Mesenchymal stem cell (in vitro differentiated cells and primary cell): ENCODE data around the gene TNFRSF8.
A peak's percentile ranks its signal among the peaks of the same experiment; 100 is the strongest.
"Not testable (repeated sequence)": the region's sequence is repeated elsewhere in the genome, so short reads cannot be mapped to it uniquely, and the experiment has no call there.

Experiments
- DNase-seq: peaks from one replicate; pipeline ENCODE4 v3.0.0-alpha.2; 2013
- H2AFZ ChIP-seq: one replicate; pipeline ENCODE4 v1.6.1; 2013; ENCODE audit warnings: low read depth, mild to moderate bottlenecking, control low read depth, inconsistent platforms, low read length, moderate library complexity
- H2AK5ac ChIP-seq: 2 replicates; pipeline ENCODE4 v1.6.1; 2013; ENCODE audit warnings: low read length, moderate library complexity, mild to moderate bottlenecking, inconsistent platforms; ENCODE audit not compliant: severe bottlenecking
- H2BK120ac ChIP-seq: one replicate; pipeline ENCODE4 v1.6.1; 2013; ENCODE audit warnings: low read depth, mild to moderate bottlenecking, inconsistent platforms, low read length, moderate library complexity
- H2BK12ac ChIP-seq, 2 experiments: one replicate each; pipeline ENCODE4 v1.6.1; 2013; ENCODE audit warnings: inconsistent platforms in 2 of 2, low read length in 2 of 2, mild to moderate bottlenecking in 2 of 2, moderate library complexity in 2 of 2, control low read depth in 1 of 2
- H2BK15ac ChIP-seq: one replicate; pipeline ENCODE4 v1.6.1; 2013; ENCODE audit warnings: mild to moderate bottlenecking, low read depth, inconsistent platforms; ENCODE audit not compliant: poor library complexity, severe bottlenecking
- H2BK5ac ChIP-seq: 2 replicates; pipeline ENCODE4 v1.6.1; 2013; ENCODE audit warnings: low read depth, mild to moderate bottlenecking, low read length, control low read depth, inconsistent platforms; ENCODE audit not compliant: poor library complexity, severe bottlenecking
- H3K14ac ChIP-seq, 2 experiments: one replicate each; pipeline ENCODE4 v1.6.1; 2013; ENCODE audit warnings: inconsistent platforms in 2 of 2, low read length in 2 of 2, control low read depth in 1 of 2, mild to moderate bottlenecking in 1 of 2, moderate library complexity in 1 of 2
- H3K18ac ChIP-seq, 2 experiments: one replicate each; pipeline ENCODE4 v1.6.1; 2013; ENCODE audit warnings: inconsistent platforms in 2 of 2, low read length in 2 of 2, control low read depth in 1 of 2, low read depth in 1 of 2, mild to moderate bottlenecking in 1 of 2
- H3K23ac ChIP-seq, 2 experiments: one replicate each; pipeline ENCODE4 v1.6.1; 2013; ENCODE audit warnings: inconsistent platforms in 2 of 2, low read length in 2 of 2, mild to moderate bottlenecking in 2 of 2, moderate library complexity in 2 of 2, control low read depth in 1 of 2
- H3K27ac ChIP-seq: 2 replicates; pipeline ENCODE4 v1.5.1; 2013; ENCODE audit warnings: mild to moderate bottlenecking, moderate library complexity, low read length, control low read depth, inconsistent platforms; ENCODE audit not compliant: poor library complexity, severe bottlenecking
- H3K27me3 ChIP-seq, 2 experiments: 2 replicates each; pipeline versions ENCODE4 v1.6.1 to v1.7.0; 2013; ENCODE audit warnings: low read length in 2 of 2, mild to moderate bottlenecking in 2 of 2, moderate library complexity in 2 of 2, control low read depth in 1 of 2, inconsistent platforms in 1 of 2; ENCODE audit not compliant: control insufficient read depth in 1 of 2, insufficient read depth in 1 of 2
- H3K36me3 ChIP-seq, 2 experiments: 2 replicates each; pipeline versions ENCODE4 v1.6.1 to v1.7.0; 2013; ENCODE audit warnings: low read length in 2 of 2, control low read depth in 1 of 2, inconsistent platforms in 1 of 2, low read depth in 1 of 2, mild to moderate bottlenecking in 1 of 2; ENCODE audit not compliant: insufficient read depth in 2 of 2, control insufficient read depth in 1 of 2
- H3K4ac ChIP-seq, 2 experiments: one replicate each; pipeline ENCODE4 v1.6.1; 2013; ENCODE audit warnings: inconsistent platforms in 2 of 2, low read length in 2 of 2, mild to moderate bottlenecking in 2 of 2, moderate library complexity in 2 of 2, control low read depth in 1 of 2, low read depth in 1 of 2
- H3K4me1 ChIP-seq: 2 replicates; pipeline ENCODE4 v1.6.1; 2013; ENCODE audit warnings: low read depth, low read length, control low read depth; ENCODE audit not compliant: control insufficient read depth, insufficient read depth
- H3K4me2 ChIP-seq: 2 replicates; pipeline ENCODE4 v1.6.1; 2013; ENCODE audit warnings: low read length, mild to moderate bottlenecking, inconsistent platforms; ENCODE audit not compliant: poor library complexity, severe bottlenecking
- H3K4me3 ChIP-seq, 2 experiments: 2 replicates each; pipeline versions ENCODE4 v1.5.1 to v1.7.0; 2013; ENCODE audit warnings: low read length in 2 of 2, mild to moderate bottlenecking in 2 of 2, control low read depth in 1 of 2, low read depth in 1 of 2; ENCODE audit not compliant: insufficient read depth in 1 of 2
- H3K79me1 ChIP-seq: replicated peaks from 2 replicates; pipeline ENCODE4 v1.6.1; 2013; ENCODE audit warnings: mild to moderate bottlenecking, control low read depth, low read length, inconsistent platforms; ENCODE audit not compliant: poor library complexity, severe bottlenecking
- H3K9ac ChIP-seq: 2 replicates; pipeline ENCODE4 v1.7.0; 2013; ENCODE audit warnings: mild to moderate bottlenecking, low read length, moderate library complexity
- H3K9me3 ChIP-seq: 2 replicates; pipeline ENCODE4 v1.7.0; 2013; ENCODE audit warnings: mild to moderate bottlenecking, low read length; ENCODE audit not compliant: control insufficient read depth
- H4K8ac ChIP-seq: one replicate; pipeline ENCODE4 v1.6.1; 2013; ENCODE audit warnings: inconsistent platforms, mild to moderate bottlenecking, low read length, moderate library complexity
- H4K91ac ChIP-seq: one replicate; pipeline ENCODE4 v1.6.1; 2013; ENCODE audit warnings: mild to moderate bottlenecking, low read length, inconsistent platforms
- WGBS: methylation state at CpG from one replicate; pipeline ENCODE4 v1.1.7; 2013; ENCODE audit warnings: mixed read lengths; 5-methylcytosine and 5-hydroxymethylcytosine counted together

TNFRSF8 gene

DNA sequence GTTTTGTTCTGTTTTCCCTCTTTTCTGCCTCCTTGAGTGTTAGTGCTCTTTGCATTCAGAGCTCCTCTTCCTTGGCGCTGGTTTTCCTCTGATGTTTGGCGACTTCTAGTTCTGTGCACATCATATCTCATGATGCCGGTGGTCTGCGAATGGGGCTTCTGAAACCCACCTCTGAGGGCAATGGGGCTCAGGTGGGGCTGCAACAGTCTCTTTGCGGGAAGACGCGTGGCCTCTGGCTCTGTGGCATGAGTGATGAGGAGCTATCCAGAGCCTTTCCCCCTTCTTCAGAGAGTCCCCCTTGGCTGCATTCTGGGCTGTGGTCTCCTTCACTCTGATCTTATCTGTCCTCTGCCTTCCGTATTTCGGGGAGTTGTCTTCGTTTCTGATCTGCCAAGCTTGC, 39.0 kb downstream of the TNFRSF8 start:
- Histone ChIP-seq H3K23ac (no peak overlapping the region), H2BK12ac (no peak overlapping the region), H2AFZ (no peak overlapping the region), H2BK5ac (no peak overlapping the region), H3K27me3 (peaks cover 20 to 34% of the 10 kb centered on the region in 2 experiments), H3K18ac (no peak overlapping the region), H3K27ac (no peak overlapping the region), H4K91ac (no peak overlapping the region), H3K36me3 (no peaks in the 10 kb centered on the region), H3K4me3 (no peak overlapping the region), H3K79me1 (no peaks in the 10 kb centered on the region), H3K4me2 (no peak overlapping the region), H4K8ac (no peak overlapping the region), H2BK120ac (no peak overlapping the region), H2AK5ac (no peak overlapping the region), H3K4ac (no peak overlapping the region), H3K14ac (no peak overlapping the region), H3K9me3 (no peaks in the 10 kb centered on the region), H3K9ac (no peak overlapping the region), H2BK15ac (no peak overlapping the region), H3K4me1 (no peaks in the 10 kb centered on the region)
- no peak for DNase-seq
- WGBS: 100% methylated on average over 9 of the region's 10 CpGs

DNA sequence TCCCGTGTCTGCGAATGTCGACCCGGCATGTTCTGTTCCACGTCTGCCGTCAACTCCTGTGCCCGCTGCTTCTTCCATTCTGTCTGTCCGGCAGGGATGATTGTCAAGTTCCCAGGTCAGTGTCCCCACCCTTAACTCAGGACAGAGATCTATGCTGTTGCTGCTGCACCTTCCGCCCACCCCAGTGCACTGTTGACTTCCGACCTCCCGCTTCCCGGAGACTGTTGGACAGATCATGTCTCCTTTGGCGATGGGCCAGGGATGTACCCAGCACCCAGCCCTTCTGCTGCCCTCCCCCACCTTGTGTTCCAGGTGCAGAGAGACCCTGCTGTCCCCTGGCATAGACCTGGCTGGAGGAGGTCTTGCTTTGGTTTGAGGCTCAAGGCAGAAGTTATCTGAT, 41.3 kb downstream of the TNFRSF8 start:
- no peaks in the 10 kb centered on the region for H3K9me3 ChIP-seq
- no peak overlapping the region for H3K27ac ChIP-seq
- H3K4ac ChIP-seq: no peak overlapping the region
- no peaks in the 10 kb centered on the region for H3K4me1 ChIP-seq
- H3K4me3 ChIP-seq: no peak overlapping the region
- no peak overlapping the region for H2BK12ac ChIP-seq
- no peak overlapping the region for H4K8ac ChIP-seq
- H3K79me1 ChIP-seq: no peaks in the 10 kb centered on the region
- H2AFZ ChIP-seq: no peak overlapping the region
- no peak overlapping the region for H3K4me2 ChIP-seq
- H3K14ac ChIP-seq: peak overlapping the region in 1 of 2 experiments; percentile 62
- DNase-seq: no peak
- H4K91ac ChIP-seq: no peak overlapping the region
- H3K36me3 ChIP-seq: no peaks in the 10 kb centered on the region
- H2BK120ac ChIP-seq: no peak overlapping the region
- H2BK5ac ChIP-seq: no peak overlapping the region
- WGBS: 93% methylated on average over 12 of the region's 13 CpGs
- no peak overlapping the region for H3K18ac ChIP-seq
- no peak overlapping the region for H2AK5ac ChIP-seq
- no peak overlapping the region for H2BK15ac ChIP-seq
- H3K23ac ChIP-seq: no peak overlapping the region
- peaks cover 20 to 37% of the 10 kb centered on the region in 2 experiments for H3K27me3 ChIP-seq
- no peak overlapping the region for H3K9ac ChIP-seq

DNA sequence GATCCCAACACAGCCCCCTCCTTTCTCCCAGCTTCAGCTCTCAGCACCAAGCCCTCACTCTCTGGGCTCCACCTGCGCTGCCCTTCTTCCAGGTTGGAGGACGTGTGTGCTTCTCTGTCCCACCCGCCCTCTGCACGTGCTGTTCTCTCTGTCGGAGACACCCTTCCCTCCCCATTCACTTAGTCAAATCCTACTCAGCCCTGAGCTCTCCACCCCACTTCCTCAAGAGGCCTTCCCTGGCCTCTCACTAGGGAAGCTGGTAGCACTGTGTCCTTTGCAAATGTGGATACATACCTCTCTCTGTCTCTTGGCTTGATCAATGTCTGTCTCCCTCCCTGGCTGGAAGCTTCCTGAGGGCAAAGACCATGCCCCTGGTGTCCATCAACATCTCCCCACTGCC, 43.0 kb downstream of the TNFRSF8 start:
- Histone ChIP-seq H3K9ac (no peak overlapping the region), H3K27ac (no peak overlapping the region), H3K14ac (no peak overlapping the region), H3K4me3 (no peak overlapping the region), H3K79me1 (no peaks in the 10 kb centered on the region), H3K4ac (no peak overlapping the region), H2AFZ (no peak overlapping the region), H2BK12ac (no peak overlapping the region), H4K91ac (no peak overlapping the region), H3K27me3 (peaks cover 20 to 37% of the 10 kb centered on the region in 2 experiments), H4K8ac (peak overlapping the region; percentile 41), H3K23ac (no peak overlapping the region), H2BK120ac (no peak overlapping the region), H2BK5ac (no peak overlapping the region), H3K9me3 (no peaks in the 10 kb centered on the region), H3K36me3 (no peaks in the 10 kb centered on the region), H3K18ac (no peak overlapping the region), H2BK15ac (no peak overlapping the region), H3K4me1 (no peaks in the 10 kb centered on the region), H2AK5ac (no peak overlapping the region), H3K4me2 (no peak overlapping the region)
- 91% methylated on average over 5 of the region's 5 CpGs for WGBS
- no peak for DNase-seq

DNA sequence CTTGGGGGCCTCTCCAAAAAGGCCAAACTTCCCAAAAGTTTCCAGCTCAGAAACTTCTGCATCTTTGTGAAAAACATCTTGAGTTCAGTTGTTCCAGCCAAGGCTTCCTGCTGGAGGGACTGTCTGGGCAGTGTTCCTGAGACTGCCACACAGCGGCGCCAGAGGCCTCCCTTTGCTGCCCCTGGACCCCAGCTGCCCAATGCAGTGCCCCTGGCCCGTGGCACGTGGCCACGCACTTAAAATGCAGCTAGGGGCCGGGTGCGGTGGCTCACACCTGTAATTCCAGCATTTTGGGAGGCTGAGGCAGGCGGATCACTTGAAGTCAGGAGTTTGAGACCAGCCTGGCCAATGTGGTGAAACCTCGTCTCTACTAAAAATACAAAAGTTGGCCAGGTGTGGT, 43.8 kb downstream of the TNFRSF8 start:
- DNase-seq, H3K4ac ChIP-seq, H3K4me1 ChIP-seq, H3K23ac ChIP-seq, H3K79me1 ChIP-seq, H4K8ac ChIP-seq, H3K27ac ChIP-seq, H3K4me3 ChIP-seq, H4K91ac ChIP-seq, H3K4me2 ChIP-seq, H2BK15ac ChIP-seq, H3K36me3 ChIP-seq, H2BK5ac ChIP-seq, H3K9me3 ChIP-seq, H2AK5ac ChIP-seq, H2BK12ac ChIP-seq, H3K9ac ChIP-seq, H3K14ac ChIP-seq, H2BK120ac ChIP-seq, H3K18ac ChIP-seq, H2AFZ ChIP-seq: not testable (repeated sequence)
- WGBS: 88% methylated on average over 9 of the region's 9 CpGs
- peaks cover 20 to 37% of the 10 kb centered on the region in 2 experiments for H3K27me3 ChIP-seq
